ENCODE data around the gene TRA2A.
"Not testable (repeated sequence)": the region's sequence is repeated elsewhere in the genome, so short reads cannot be mapped to it uniquely, and the experiment has no call there.

TRA2A gene

GRCh38 chr7:23494009-23494408 is 37.8 kb downstream of the TRA2A start:
- DNase-seq (ENCODE audit: low read depth), result no peak

GRCh38 chr7:23491502-23491901 is 40.3 kb downstream of the TRA2A start:
- DNase-seq (ENCODE audit: low read depth), result no peak

- DNase-seq (ENCODE audit: low read depth), result no peak
These were observed 41.2 kb downstream of the TRA2A start for GRCh38 chr7:23490357-23491135.

GRCh38 chr7:23488714-23489113 is 43.1 kb downstream of the TRA2A start:
- not testable (repeated sequence) for DNase-seq (ENCODE audit: low read depth)

GRCh38 chr7:23487670-23488069 is 44.1 kb downstream of the TRA2A start:
- DNase-seq (ENCODE audit: low read depth), result no peak

- DNase-seq (ENCODE audit: low read depth), result no peak
These were observed 45.6 kb downstream of the TRA2A start for GRCh38 chr7:23486002-23486773.

GRCh38 chr7:23482686-23483085 is 49.1 kb downstream of the TRA2A start:
- no peak for DNase-seq (ENCODE audit: low read depth)

- no peak for DNase-seq (ENCODE audit: low read depth)
These were observed 53.6 kb downstream of the TRA2A start for GRCh38 chr7:23477962-23478866.

GRCh38 chr7:23477157-23477499 is 54.7 kb downstream of the TRA2A start:
- no peak for DNase-seq (ENCODE audit: low read depth)

- no peak for DNase-seq (ENCODE audit: low read depth)
These were observed 55.3 kb downstream of the TRA2A start for GRCh38 chr7:23476286-23477156.

- no peak for DNase-seq (ENCODE audit: low read depth)
These were observed 56.3 kb downstream of the TRA2A start for GRCh38 chr7:23475576-23475839.

GRCh38 chr7:23474829-23475575 is 56.8 kb downstream of the TRA2A start:
- DNase-seq (ENCODE audit: low read depth), result no peak

- no peak for DNase-seq (ENCODE audit: low read depth)
These were observed 57.5 kb downstream of the TRA2A start for GRCh38 chr7:23474094-23474828.

- no peak for DNase-seq (ENCODE audit: low read depth)
These were observed 58.0 kb downstream of the TRA2A start for GRCh38 chr7:23473844-23474093.

GRCh38 chr7:23472956-23473843 is 58.6 kb downstream of the TRA2A start:
- no peak for DNase-seq (ENCODE audit: low read depth)

GRCh38 chr7:23472556-23472955 is 59.2 kb downstream of the TRA2A start:
- no peak for DNase-seq (ENCODE audit: low read depth)

- no peak for DNase-seq (ENCODE audit: low read depth)
These were observed 59.7 kb downstream of the TRA2A start for GRCh38 chr7:23472046-23472445.

- no peak for DNase-seq (ENCODE audit: low read depth)
These were observed 60.5 kb downstream of the TRA2A start for GRCh38 chr7:23471106-23471859.
